B cell (primary cell): Measurements from ENCODE around the gene KRTAP12-4. TPM values are rescaled to one million over a fixed set of nuclear protein-coding genes. Genes with fewer than 3 reads are reported as not detected.

Experiments
- ATAC-seq: fragments of 200-7000 bp; cut with Tn5 transposase; one replicate; pipeline ENCODE4 v1.10.0; 2021; ENCODE audit warnings: low read depth, mild to moderate bottlenecking, moderate number of reproducible peaks, moderate library complexity
- CTCF ChIA-PET: fragments of 350-600 bp; sonication (Branson Sonifier 250); formaldehyde crosslinking; loops from one replicate; lab custom pipeline; 2021; ENCODE audit warnings: antibody characterized with exemption, inconsistent platforms; lab: Charles Lee
- POLR2A ChIA-PET: fragments of 350-600 bp; sonication (Branson Sonifier 250); formaldehyde crosslinking; loops from one replicate; lab custom pipeline; 2021; ENCODE audit warnings: antibody characterized with exemption; lab: Charles Lee
- DNase-seq: peaks from one replicate; pipeline ENCODE4 v3.0.0; 2013
- H2AFZ ChIP-seq: 2 replicates; pipeline ENCODE4 v1.6.1; 2012; ENCODE audit warnings: mild to moderate bottlenecking, low read depth, low read length; ENCODE audit not compliant: insufficient read depth, poor library complexity, severe bottlenecking
- H3K27ac ChIP-seq, 2 donors: 1 replicate in 1 of 2; 2 replicates in 1 of 2; pipeline ENCODE4 v1.5.1; 2012 to 2013; ENCODE audit warnings: low read length in 2 of 2, mild to moderate bottlenecking in 2 of 2, moderate library complexity in 1 of 2
- H3K27me3 ChIP-seq, 4 experiments: fragments of 200-600 bp in 1 of 4; sonication (generic) in 1 of 4; replicated peaks in 1 of 4; 1 replicate in 2 of 4; 2 replicates in 2 of 4; pipeline versions ENCODE4 v1.6.1 to v1.7.0; 2013 to 2016; ENCODE audit warnings: low read length in 3 of 4, mild to moderate bottlenecking in 2 of 4, mixed read lengths in 1 of 4, moderate library complexity in 1 of 4; ENCODE audit not compliant: insufficient read depth in 4 of 4, control insufficient read depth in 3 of 4; ENCODE audit errors: control extremely low read depth in 1 of 4
- H3K36me3 ChIP-seq, 2 experiments: replicated peaks in 1 of 2; 1 replicate in 1 of 2; 2 replicates in 1 of 2; pipeline versions ENCODE4 v1.6.1 to v1.7.1; 2013; ENCODE audit warnings: low read length in 1 of 2; ENCODE audit not compliant: insufficient read depth in 2 of 2, control insufficient read depth in 1 of 2; ENCODE audit errors: control extremely low read depth in 1 of 2, extremely low read depth in 1 of 2
- H3K4me1 ChIP-seq, 2 donors: fragments of 200-600 bp in 1 of 2; sonication (generic) in 1 of 2; 1 replicate in 1 of 2; 2 replicates in 1 of 2; pipeline versions ENCODE4 v1.5.1 to v1.6.1; 2013 to 2017; ENCODE audit warnings: low read length in 2 of 2; ENCODE audit not compliant: control insufficient read depth in 2 of 2, insufficient read depth in 2 of 2
- H3K4me2 ChIP-seq: replicated peaks from 2 replicates; pipeline ENCODE3; 2012; ENCODE audit warnings: mild to moderate bottlenecking, low read depth, low read length; ENCODE audit not compliant: poor library complexity, severe bottlenecking
- H3K4me3 ChIP-seq, 5 experiments: fragments of 200-600 bp in 1 of 5; sonication (generic) in 1 of 5; 1 replicate in 3 of 5; 2 replicates in 2 of 5; pipeline versions ENCODE4 v1.5.1 to v1.7.0; 2011 to 2016; ENCODE audit warnings: low read length in 4 of 5, mild to moderate bottlenecking in 4 of 5, low read depth in 2 of 5, control low read depth in 1 of 5, moderate library complexity in 1 of 5; ENCODE audit not compliant: insufficient read depth in 1 of 5; ENCODE audit errors: control extremely low read depth in 1 of 5, extremely low read depth in 1 of 5
- H3K79me2 ChIP-seq: fragments of 200-600 bp; sonication (generic); one replicate; pipeline ENCODE4 v1.6.0; 2016; ENCODE audit warnings: low read length; ENCODE audit not compliant: control insufficient read depth, insufficient read depth
- H3K9ac ChIP-seq: fragments of 200-600 bp; sonication (generic); 2 replicates; pipeline ENCODE4 v1.6.1; 2017; ENCODE audit warnings: mild to moderate bottlenecking, low read length, moderate library complexity
- H3K9me3 ChIP-seq, 3 donors: one replicate each; pipeline versions ENCODE4 v1.6.1 to v1.7.1; 2013; ENCODE audit warnings: low read length in 2 of 3; ENCODE audit not compliant: control insufficient read depth in 2 of 3, insufficient read depth in 1 of 3; ENCODE audit errors: control extremely low read depth in 1 of 3
- H4K20me1 ChIP-seq: 2 replicates; pipeline ENCODE4 v1.6.0; 2012; ENCODE audit warnings: mild to moderate bottlenecking, low read length; ENCODE audit not compliant: insufficient read depth, control insufficient read depth, poor library complexity, severe bottlenecking
- H3K27ac Mint-ChIP-seq: one replicate; pipeline ENCODE4 v1.8.0; 2021; ENCODE audit warnings: mixed read lengths
- H3K27me3 Mint-ChIP-seq: one replicate; pipeline ENCODE4 v1.8.0; 2021; ENCODE audit warnings: mixed read lengths
- H3K4me1 Mint-ChIP-seq: one replicate; pipeline ENCODE4 v1.8.0; 2021; ENCODE audit warnings: mixed read lengths
- H3K4me3 Mint-ChIP-seq: one replicate; pipeline ENCODE4 v1.8.0; 2021; ENCODE audit warnings: mixed read lengths
- H3K9me3 Mint-ChIP-seq: one replicate; pipeline ENCODE4 v1.8.0; 2022; ENCODE audit warnings: mixed read lengths; ENCODE audit not compliant: insufficient read depth
- CTCF ChIP-seq: fragments of 200-600 bp; IDR thresholded peaks from one replicate; pipeline ENCODE4 v1.8.0; 2022; ENCODE audit warnings: antibody characterized with exemption, mild to moderate bottlenecking
- EZH2 ChIP-seq: IDR thresholded peaks from 2 replicates; pipeline ENCODE4 v1.6.1; 2012; ENCODE audit warnings: borderline replicate concordance, low read depth, mild to moderate bottlenecking, moderate library complexity, low read length; ENCODE audit not compliant: insufficient read depth, poor library complexity, severe bottlenecking
- WGBS: methylation state at CpG from one replicate; pipeline ENCODE4 v1.1.5; 2013; ENCODE audit warnings: missing lambda C conversion rate; ENCODE audit not compliant: insufficient coverage; 5-methylcytosine and 5-hydroxymethylcytosine counted together
- intact Hi-C: fragments of 100-400 bp; cut with micrococcal nuclease; formaldehyde crosslinking; loops from one replicate; pipeline ENCODE4 v1.10.0; 2022
- polyA plus RNA-seq: library from polyadenylated mRNA; depleted of rRNA; stranded (reverse); fragments of >200 nt; gene quantifications from 2 replicates; pipeline ENCODE4 v1.2.3, GENCODE V29; 2012
- total RNA-seq, 2 donors: library from RNA; stranded (reverse); fragments of 120-200 nt in 1 of 2; gene quantifications; 1 replicate in 1 of 2; 2 replicates in 1 of 2; pipeline versions ENCODE4 v1.2.3 to v1.2.4, GENCODE V29; 2013 to 2022

KRTAP12-4 gene
- total and polyA plus RNA-seq, 2 donors (not counting 1 experiment from before 2014, with no cell fraction given), result not detected

- no peak for ATAC-seq
- H3K79me2 ChIP-seq, result no peaks in the 10 kb centered on the region
- peaks cover 0 to 3% of the 10 kb centered on the region in 2 donors for H3K4me1 ChIP-seq
- H3K9me3 Mint-ChIP-seq, result peaks cover 14% of the 10 kb centered on the region
- no peak overlapping the region for H3K4me2 ChIP-seq
- H2AFZ ChIP-seq, result no peak overlapping the region
- no peak overlapping the region for H3K4me3 ChIP-seq
- peaks cover 3 to 29% (median 11%) of the 10 kb centered on the region in 3 donors for H3K9me3 ChIP-seq
- H3K36me3 ChIP-seq, result no peaks in the 10 kb centered on the region
- CTCF ChIA-PET, result no interaction called here
- POLR2A ChIA-PET, result no interaction called here
- intact Hi-C loops, result no loop called here
- peaks cover 37% of the 10 kb centered on the region for H3K27me3 Mint-ChIP-seq
- DNase-seq, result no peak
- H3K9ac ChIP-seq, result no peak overlapping the region
- WGBS, result 36% methylated on average over 5 of the region's 11 CpGs
- H3K27me3 ChIP-seq, result peaks cover 0 to 16% (median 0%) of the 10 kb centered on the region in 4 experiments
- H3K27ac Mint-ChIP-seq, result no peak overlapping the region
- TF ChIP-seq CTCF (no peak), EZH2 (no peak)
- no peak overlapping the region for H3K27ac ChIP-seq
- peaks cover 2% of the 10 kb centered on the region for H3K4me1 Mint-ChIP-seq
- no peaks in the 10 kb centered on the region for H4K20me1 ChIP-seq
- H3K4me3 Mint-ChIP-seq, result no peak overlapping the region
These were observed 4.6 kb upstream of the KRTAP12-4 start for GRCh38 chr21:44658913-44659595.

GRCh38 chr21:44658541-44658910 is 4.1 kb upstream of the KRTAP12-4 start:
- no peak overlapping the region for H3K27ac Mint-ChIP-seq
- no peak for ATAC-seq
- H3K79me2 ChIP-seq, result no peaks in the 10 kb centered on the region
- peaks cover 0 to 16% (median 0%) of the 10 kb centered on the region in 4 experiments for H3K27me3 ChIP-seq
- H3K27me3 Mint-ChIP-seq, result peaks cover 42% of the 10 kb centered on the region
- H3K27ac ChIP-seq, result no peak overlapping the region
- H3K4me2 ChIP-seq, result no peak overlapping the region
- H4K20me1 ChIP-seq, result no peaks in the 10 kb centered on the region
- H3K4me3 ChIP-seq, result no peak overlapping the region
- H3K9me3 ChIP-seq, result peaks cover 3 to 32% (median 11%) of the 10 kb centered on the region in 3 donors
- WGBS, result 100% methylated on average over 2 of the region's 5 CpGs
- ChIA-PET POLR2A (no interaction called here), CTCF (no interaction called here)
- intact Hi-C loops, result no loop called here
- no peaks in the 10 kb centered on the region for H3K36me3 ChIP-seq
- no peak overlapping the region for H3K9ac ChIP-seq
- H3K9me3 Mint-ChIP-seq, result peaks cover 14% of the 10 kb centered on the region
- DNase-seq, result no peak
- TF ChIP-seq CTCF, result no peak
- no peak for TF ChIP-seq EZH2
- peaks cover 2% of the 10 kb centered on the region for H3K4me1 Mint-ChIP-seq
- no peak overlapping the region for H2AFZ ChIP-seq
- peaks cover 0 to 3% of the 10 kb centered on the region in 2 donors for H3K4me1 ChIP-seq
- no peak overlapping the region for H3K4me3 Mint-ChIP-seq
